Measurements from ENCODE around the gene HLA-DMB.
"Not testable (repeated sequence)": the region's sequence is repeated elsewhere in the genome, so short reads cannot be mapped to it uniquely, and the experiment has no call there.

Gene HLA-DMB

DNA sequence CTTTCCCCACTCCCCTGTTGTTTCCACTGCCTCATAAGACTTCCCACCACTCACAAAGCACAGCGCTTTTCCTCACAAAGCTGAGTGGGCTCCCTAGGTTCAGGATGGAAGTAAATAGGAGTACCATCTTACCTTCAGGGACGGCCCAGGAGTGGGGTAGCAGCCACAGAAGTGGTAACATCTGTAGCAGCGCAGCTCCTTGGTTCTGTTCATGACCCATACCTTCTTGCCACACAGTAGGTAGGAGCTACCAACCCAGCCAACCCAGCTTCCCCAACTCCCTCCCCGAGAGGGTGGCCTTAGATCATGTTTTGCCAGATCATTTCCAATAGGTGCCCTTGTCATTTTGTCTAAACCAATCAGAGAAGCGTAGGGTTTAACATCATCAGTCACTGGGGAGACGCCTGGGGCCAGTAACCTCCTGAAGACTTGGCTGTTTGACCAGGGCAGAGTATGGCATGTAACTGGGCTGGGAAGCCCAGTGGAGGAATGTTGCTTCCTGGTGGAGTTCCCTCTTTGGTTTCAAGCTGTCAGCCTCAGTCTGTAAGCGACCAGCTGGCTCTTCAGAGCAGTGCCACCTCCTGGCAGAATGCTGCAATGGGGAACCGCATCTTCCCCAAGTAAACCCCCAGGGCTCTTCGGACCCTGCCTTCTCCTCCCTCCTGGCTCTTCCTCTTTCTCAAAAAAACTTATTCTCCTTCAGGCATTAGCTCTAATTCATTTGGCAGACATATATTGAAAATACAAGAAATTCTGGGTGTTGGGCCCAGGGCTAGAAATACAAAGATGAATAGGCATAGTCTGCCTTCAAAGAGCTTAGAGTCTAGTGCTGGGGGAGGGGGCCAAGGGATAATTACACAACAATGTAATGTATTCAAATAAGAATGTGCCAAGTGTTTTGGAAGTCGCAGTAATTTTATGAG, 12.2 kb upstream of the HLA-DMB start, which contains the start of gene HLA-DMA:
HLA-DMA (minus strand) TSS at position 281 of the 923 bp plus-strand sequence; CDS start at position 220, 61 bp downstream.
- in situ Hi-C loops (cut with HindIII; ENCODE audit: low pct_unique_long_range_greater_than_20kb, low sequenced_read_pairs) = no loop called here
- TF ChIP-seq JUND (IDR thresholded peaks at IDR 0.05; ENCODE audit: low read depth) = no peak
- peak; percentile 75 to 100 for DNase-seq (ENCODE audit: low read depth in 1 of 2, low spot score in 1 of 2)

DNA sequence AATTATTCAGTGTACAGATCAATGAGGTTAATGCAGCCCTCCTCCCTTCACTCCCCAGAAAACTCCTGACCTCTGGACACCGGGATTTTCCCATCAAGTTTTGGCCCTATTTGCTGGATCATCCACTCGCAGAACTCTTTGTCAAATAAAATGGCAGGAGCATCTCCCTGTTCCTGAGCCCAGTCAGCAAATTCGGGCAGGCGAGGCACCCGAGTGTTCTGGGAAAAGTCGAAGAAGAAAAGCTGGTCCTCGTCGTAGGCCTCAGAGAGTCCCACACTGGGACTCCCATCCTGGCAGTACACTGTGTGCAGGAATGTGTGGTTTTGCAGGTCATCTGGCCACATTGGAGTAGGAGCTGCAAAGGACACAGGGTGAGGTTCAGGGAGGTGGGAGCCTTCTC, 9.6 kb upstream of the HLA-DMB start:
- no peak for DNase-seq (ENCODE audit: low read depth in 1 of 2, low spot score in 1 of 2)
- no peak for TF ChIP-seq JUND (IDR thresholded peaks at IDR 0.05; ENCODE audit: low read depth)
- in situ Hi-C loops (cut with HindIII; ENCODE audit: low pct_unique_long_range_greater_than_20kb, low sequenced_read_pairs) = no loop called here

DNA sequence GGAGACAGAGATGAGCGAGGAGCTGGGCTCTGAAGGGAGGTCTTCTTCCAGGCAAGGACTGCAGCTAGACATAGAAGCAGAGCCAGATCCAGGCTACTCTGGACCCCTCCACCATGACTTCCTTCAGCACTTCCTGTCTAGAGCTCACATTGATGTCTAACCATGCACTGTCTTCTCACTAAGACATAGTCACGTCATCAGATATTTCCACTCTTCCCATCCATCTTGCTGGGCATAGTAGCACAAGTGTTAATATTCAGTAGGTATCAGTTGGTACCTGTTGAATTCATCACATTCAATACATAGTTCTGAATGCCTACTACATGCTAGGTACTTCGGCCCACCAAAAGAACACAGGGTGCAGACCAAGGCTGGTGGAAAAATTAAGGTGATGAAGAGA, 9.2 kb upstream of the HLA-DMB start:
- in situ Hi-C loops (cut with HindIII; ENCODE audit: low pct_unique_long_range_greater_than_20kb, low sequenced_read_pairs) = no loop called here
- no peak for TF ChIP-seq JUND (IDR thresholded peaks at IDR 0.05; ENCODE audit: low read depth)
- DNase-seq (ENCODE audit: low read depth in 1 of 2, low spot score in 1 of 2) = no peak

DNA sequence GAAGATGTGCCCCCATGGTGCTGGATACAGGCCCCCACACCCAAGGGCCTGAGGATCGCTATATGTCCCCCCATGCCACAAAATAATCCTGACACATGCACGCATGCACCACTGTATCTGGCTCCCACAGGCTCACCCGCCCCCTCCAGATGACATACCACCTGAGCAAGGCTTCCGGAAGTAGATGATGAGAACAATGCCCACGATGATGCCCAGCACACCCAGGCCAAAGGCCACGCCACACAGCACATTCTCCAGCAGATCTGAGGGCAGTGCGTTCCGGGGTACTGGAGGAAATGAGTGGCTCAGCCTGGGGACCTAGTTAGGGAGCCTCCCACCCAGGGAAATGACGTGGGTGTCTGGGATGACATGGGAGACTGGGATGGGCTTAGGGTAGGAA, 8.3 kb upstream of the HLA-DMB start:
- TF ChIP-seq JUND (IDR thresholded peaks at IDR 0.05; ENCODE audit: low read depth) = no peak
- in situ Hi-C loops (cut with HindIII; ENCODE audit: low pct_unique_long_range_greater_than_20kb, low sequenced_read_pairs) = no loop called here
- no peak for DNase-seq (ENCODE audit: low read depth in 1 of 2, low spot score in 1 of 2)

DNA sequence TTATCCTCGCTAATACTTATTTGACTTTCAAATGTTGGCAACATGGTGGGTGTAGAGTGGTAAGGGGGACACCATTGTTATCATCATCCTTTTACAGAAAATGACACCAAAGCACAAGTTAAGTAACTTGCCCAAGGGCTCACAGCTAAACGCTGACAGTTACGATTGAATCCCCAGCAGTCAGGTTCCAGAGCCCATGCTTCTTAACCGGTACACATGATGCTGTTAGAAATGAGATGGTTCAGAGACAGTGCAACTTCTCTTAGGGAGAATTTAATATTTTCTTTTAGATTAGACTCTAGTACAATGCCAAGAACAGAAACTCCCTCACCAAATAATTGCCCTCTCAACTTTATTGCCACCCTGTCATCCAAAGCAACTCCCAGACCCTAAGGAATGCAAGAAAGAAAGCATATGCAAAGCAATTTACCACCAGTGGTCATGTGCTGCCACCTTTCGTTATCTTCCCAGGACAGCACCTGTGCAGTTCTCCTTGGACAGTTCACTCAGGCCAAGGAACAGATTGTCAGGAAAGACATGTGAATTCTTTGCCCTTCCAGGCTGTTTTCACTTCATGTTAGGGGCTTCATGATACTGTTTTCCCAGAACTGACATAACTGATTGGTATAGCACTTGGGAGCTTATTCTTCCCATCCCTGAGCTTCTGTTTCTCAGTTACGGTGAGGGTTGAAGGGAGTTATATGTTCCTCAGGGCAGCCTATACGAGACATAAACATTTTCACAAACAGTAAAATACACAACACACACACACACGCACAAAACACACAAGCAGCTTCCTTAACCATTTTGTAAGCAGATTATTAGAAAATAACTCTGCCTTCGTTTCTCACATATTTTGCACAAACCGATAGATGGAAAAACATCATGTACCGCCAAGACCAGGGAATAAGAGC, 7.0 kb upstream of the HLA-DMB start:
- TF ChIP-seq JUND (IDR thresholded peaks at IDR 0.05; ENCODE audit: low read depth) = no peak
- in situ Hi-C loops (cut with HindIII; ENCODE audit: low pct_unique_long_range_greater_than_20kb, low sequenced_read_pairs) = no loop called here
- DNase-seq (ENCODE audit: low read depth in 1 of 2, low spot score in 1 of 2) = peak; percentile 29 to 82

DNA sequence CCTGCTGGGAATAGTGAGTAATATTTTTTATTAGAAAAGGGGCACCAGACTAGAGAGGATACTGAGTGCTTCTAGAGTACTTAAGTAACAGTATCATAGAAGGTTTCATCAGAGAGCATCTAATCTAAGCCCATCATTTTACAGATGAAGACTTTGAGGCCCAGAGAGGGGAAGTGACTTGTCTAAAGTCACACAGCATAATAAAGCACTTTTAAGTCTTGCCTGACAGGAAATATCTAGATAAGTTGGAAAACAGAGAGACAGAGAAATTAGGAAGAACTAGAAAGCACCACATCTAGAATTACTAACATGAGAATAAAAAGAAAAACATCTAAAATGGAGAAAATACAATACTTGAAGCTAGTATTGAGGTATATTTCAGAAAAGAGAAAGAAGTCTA, 6.1 kb upstream of the HLA-DMB start:
- in situ Hi-C loops (cut with HindIII; ENCODE audit: low pct_unique_long_range_greater_than_20kb, low sequenced_read_pairs) = no loop called here
- DNase-seq (ENCODE audit: low read depth in 1 of 2, low spot score in 1 of 2) = no peak
- no peak for TF ChIP-seq JUND (IDR thresholded peaks at IDR 0.05; ENCODE audit: low read depth)

DNA sequence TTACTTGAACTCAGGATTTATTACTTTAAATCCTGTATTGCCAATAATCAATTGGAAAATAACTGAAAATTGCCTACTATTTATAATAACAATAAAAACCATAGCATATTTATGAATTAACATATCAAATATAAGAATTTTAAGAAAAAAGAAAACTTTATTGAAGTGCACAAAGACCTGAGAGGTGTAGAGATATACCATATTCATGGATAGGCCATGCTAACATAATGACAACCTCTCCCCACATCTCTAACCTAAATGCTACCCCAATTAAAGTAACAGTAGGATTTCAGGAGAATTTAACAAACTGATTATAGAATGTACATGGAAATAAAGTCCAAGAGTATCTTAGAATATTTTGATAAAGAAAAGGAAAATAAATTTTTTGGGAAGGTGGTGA, 5.1 kb upstream of the HLA-DMB start:
- no peak for TF ChIP-seq JUND (IDR thresholded peaks at IDR 0.05; ENCODE audit: low read depth)
- in situ Hi-C loops (cut with HindIII; ENCODE audit: low pct_unique_long_range_greater_than_20kb, low sequenced_read_pairs) = no loop called here
- DNase-seq (ENCODE audit: low read depth in 1 of 2, low spot score in 1 of 2) = no peak

DNA sequence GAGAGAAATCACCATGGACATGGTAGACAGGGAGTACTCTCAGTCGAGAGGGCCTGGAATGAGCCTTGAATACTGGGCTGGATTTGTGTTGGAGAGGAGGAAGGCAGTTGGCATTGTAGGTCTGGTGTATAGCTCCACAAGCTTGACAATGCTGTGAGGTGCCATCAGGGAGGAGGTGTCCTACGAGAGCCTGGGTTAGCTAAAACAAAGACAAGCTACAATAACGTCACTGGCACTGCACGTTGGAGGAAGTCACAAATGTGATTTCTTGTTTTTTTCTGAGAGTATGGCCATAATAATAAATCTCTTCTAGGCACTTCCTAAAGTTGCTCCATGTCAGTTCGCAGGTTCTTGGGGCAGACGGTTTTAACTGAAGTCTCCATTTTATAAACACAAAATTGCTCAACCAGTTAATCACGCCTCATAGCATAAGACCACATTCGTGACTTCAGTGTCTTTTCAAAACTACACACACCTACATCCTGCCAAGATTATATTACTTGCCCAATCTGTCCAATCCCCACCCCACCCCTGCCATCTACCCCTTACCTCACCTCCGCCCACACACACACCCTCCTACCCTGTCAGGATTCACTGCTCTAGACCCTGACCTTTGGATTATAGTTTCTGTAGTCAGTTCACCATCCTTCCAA, 4.4 kb upstream of the HLA-DMB start:
- no peak for TF ChIP-seq JUND (IDR thresholded peaks at IDR 0.05; ENCODE audit: low read depth)
- DNase-seq (ENCODE audit: low read depth in 1 of 2, low spot score in 1 of 2) = no peak
- in situ Hi-C loops (cut with HindIII; ENCODE audit: low pct_unique_long_range_greater_than_20kb, low sequenced_read_pairs) = no loop called here

DNA sequence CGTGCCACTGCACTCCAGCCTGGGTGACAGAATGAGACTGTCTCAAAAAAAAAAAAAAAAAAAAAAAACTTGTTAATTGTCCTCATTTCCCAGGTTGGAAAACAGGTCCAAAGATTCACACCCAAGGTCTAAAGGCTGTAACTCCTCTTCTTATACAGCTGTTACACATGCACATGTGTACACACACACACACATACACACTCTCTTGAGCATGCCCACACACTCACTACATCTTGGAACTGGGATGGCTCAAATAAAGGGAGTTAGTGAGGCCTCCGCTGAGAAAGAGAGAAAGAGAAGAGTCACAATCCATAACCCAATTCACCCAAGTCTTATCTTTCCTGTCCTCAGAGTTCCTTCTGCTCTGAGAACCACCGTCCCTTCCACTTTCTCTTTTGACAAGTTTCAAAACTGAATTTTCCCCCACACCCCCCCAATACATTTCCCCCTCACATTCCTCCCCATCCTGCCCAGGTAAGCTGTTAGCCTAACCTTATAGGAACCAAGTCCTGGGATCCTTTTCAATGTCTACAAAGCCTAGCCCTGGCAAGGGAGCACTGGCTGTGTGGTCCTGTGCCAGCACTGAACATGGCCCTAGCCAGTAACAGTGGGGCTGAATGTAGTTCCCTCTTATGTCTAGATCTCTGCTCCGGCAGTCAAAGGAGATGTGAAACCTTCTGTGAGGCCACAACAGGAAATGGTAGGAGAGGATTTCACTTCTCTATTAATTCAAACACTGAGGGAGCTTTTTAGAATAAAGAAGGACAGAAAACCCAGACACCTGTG, 3.2 kb upstream of the HLA-DMB start:
- no peak for TF ChIP-seq JUND (IDR thresholded peaks at IDR 0.05; ENCODE audit: low read depth)
- no peak for DNase-seq (ENCODE audit: low read depth in 1 of 2, low spot score in 1 of 2)
- in situ Hi-C loops (cut with HindIII; ENCODE audit: low pct_unique_long_range_greater_than_20kb, low sequenced_read_pairs) = no loop called here

DNA sequence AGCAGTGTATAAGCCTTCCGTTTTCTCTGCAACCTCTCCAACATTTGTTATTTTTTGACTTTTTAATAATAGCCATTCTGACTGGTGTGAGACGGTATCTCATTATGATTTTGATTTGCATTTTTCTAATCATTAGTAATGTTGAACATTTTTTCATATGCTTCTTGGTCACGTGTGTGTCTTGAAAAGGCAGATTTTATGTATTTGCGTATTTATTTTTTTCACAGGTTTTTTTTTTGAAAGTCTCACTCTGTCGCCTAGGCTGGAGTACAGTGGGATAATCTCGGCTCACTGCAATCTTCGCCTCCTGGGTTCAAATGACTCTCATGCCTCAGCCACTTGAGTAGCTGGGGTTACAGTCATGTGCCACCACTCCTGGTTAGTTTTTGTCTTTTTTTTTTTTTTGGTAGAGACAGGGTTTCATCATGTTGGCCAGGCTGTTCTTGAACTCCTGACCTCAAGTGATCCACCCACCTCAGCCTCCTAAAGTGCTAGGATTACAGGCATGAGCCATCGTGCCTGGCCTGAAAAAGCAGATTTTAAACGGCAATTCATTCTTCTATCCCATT, 1.8 kb upstream of the HLA-DMB start:
- DNase-seq (ENCODE audit: low read depth in 1 of 2, low spot score in 1 of 2); in situ Hi-C loops (cut with HindIII; ENCODE audit: low pct_unique_long_range_greater_than_20kb, low sequenced_read_pairs): not testable (repeated sequence)

DNA sequence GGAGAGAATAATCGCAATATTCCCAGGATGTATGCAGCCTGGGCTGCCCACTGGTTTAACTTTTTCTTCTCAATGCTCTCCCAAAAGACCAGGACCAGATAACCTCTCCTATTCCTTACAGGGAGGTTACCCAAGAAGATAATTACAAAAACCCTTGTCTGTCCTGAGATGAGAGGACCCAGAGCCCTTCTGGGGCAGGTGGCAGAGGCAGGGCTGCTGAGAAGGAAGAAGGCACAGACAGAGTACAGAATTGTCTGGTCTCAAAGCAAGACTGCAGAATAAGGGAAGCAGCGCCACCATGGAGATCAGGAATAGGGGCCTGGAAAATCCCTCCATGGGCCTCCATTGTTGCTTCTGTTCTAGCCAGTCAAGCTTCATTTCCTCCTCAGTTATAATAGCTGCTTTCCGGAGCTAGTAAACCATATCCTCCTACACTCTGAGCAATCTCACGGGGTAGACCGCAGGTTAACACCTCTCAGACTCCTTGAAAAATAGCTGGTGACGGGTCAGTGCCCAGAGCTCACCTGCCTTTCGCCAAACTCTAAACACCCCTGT, 463 bp upstream of the HLA-DMB start:
- TF ChIP-seq JUND (IDR thresholded peaks at IDR 0.05; ENCODE audit: low read depth) = no peak
- in situ Hi-C loops (cut with HindIII; ENCODE audit: low pct_unique_long_range_greater_than_20kb, low sequenced_read_pairs) = no loop called here
- DNase-seq (ENCODE audit: low read depth in 1 of 2, low spot score in 1 of 2) = no peak

All from T47D (cell line).